HG03469 (cell line): Measurements from ENCODE around the gene ANKS1A.
"Not testable (repeated sequence)": the region's sequence is repeated elsewhere in the genome, so short reads cannot be mapped to it uniquely, and the experiment has no call there.

Experiments
- ATAC-seq: cut with Tn5 transposase; IDR thresholded peaks from one replicate; pipeline ENCODE4 v1.9.1; 2021; ENCODE audit warnings: mild to moderate bottlenecking, moderate library complexity, moderate number of reproducible peaks; ENCODE audit not compliant: unreplicated experiment

Gene ANKS1A, protein sequence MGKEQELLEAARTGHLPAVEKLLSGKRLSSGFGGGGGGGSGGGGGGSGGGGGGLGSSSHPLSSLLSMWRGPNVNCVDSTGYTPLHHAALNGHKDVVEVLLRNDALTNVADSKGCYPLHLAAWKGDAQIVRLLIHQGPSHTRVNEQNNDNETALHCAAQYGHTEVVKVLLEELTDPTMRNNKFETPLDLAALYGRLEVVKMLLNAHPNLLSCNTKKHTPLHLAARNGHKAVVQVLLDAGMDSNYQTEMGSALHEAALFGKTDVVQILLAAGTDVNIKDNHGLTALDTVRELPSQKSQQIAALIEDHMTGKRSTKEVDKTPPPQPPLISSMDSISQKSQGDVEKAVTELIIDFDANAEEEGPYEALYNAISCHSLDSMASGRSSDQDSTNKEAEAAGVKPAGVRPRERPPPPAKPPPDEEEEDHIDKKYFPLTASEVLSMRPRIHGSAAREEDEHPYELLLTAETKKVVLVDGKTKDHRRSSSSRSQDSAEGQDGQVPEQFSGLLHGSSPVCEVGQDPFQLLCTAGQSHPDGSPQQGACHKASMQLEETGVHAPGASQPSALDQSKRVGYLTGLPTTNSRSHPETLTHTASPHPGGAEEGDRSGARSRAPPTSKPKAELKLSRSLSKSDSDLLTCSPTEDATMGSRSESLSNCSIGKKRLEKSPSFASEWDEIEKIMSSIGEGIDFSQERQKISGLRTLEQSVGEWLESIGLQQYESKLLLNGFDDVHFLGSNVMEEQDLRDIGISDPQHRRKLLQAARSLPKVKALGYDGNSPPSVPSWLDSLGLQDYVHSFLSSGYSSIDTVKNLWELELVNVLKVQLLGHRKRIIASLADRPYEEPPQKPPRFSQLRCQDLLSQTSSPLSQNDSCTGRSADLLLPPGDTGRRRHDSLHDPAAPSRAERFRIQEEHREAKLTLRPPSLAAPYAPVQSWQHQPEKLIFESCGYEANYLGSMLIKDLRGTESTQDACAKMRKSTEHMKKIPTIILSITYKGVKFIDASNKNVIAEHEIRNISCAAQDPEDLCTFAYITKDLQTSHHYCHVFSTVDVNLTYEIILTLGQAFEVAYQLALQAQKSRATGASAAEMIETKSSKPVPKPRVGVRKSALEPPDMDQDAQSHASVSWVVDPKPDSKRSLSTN

GRCh38 chr6:34888874-34889555, at the start of gene ANKS1A:
ANKS1A (plus strand) TSS chr6:34889255; CDS start chr6:34889403, 148 bp downstream.
- ATAC-seq: no peak

DNA sequence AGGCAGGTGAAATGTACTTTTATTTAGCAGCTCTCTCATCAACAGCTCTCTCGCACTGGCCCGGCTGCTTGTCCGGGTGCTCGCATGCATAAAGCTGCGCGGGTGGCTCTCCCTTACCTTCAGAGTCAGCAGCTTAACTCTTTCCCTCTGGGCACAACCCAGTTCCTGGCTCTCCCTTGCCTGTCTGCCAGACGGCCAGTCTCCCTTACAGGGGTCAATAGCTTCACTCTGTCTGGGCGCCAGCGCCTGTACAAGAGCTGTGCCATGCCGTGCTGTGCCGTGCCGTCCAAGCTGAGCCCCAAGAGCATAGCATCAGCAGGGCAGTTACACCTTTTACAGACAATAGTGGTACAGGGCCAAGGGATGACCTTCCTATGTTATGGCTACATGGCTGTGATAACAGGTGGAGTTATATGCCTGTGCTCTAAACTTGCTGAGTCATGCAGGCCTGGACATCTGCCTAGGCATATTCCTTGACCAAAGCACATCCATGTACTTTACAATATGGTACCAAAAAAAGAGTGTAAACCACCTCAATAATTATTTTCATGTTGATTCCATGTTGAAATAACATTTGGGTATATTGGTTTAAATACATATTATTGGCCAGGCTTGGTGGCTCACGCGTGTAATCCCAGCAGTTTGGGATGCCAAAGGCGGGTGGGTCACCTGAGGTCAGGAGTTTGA, 49.2 kb upstream of the ANKS1A start:
- ATAC-seq: no peak

DNA sequence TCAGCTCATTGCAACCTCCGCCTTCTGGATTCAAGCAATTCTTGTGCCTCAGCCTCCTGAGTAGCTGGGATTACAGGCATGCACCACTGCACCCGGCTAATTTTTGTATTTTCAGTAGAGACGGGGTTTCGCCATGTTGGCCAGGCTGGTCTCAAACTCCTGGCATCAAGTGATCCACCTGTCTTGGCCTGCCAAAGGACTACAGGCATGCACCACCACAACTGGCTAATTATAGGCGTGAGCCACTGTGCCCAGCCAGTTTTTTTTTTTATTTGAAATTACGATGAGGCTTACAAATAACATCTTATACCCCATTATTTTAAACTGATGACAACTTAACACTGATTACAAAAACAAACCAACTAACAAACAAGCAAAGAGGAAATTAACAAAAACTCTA, 40.0 kb upstream of the ANKS1A start:
- not testable (repeated sequence) for ATAC-seq

DNA sequence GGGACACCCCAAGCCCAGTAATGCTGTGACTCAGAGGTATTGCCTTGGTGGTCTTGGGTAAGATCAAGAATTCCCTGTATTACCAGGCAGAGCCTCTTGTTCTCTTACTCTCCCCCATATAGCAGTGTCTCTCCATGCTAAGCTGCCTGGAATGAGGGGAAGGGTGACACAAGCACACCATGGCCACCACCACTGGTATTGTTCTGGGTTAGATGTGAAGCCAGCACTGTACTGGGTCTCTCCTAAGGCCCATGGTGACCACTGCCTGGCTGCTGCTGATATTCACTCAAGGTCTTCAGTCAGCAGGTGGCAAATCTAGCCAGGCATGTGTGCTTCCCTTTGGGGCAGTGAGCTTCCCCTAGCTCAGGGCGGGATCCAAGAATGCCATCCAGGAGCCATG, 37.7 kb upstream of the ANKS1A start:
- no peak for ATAC-seq

DNA sequence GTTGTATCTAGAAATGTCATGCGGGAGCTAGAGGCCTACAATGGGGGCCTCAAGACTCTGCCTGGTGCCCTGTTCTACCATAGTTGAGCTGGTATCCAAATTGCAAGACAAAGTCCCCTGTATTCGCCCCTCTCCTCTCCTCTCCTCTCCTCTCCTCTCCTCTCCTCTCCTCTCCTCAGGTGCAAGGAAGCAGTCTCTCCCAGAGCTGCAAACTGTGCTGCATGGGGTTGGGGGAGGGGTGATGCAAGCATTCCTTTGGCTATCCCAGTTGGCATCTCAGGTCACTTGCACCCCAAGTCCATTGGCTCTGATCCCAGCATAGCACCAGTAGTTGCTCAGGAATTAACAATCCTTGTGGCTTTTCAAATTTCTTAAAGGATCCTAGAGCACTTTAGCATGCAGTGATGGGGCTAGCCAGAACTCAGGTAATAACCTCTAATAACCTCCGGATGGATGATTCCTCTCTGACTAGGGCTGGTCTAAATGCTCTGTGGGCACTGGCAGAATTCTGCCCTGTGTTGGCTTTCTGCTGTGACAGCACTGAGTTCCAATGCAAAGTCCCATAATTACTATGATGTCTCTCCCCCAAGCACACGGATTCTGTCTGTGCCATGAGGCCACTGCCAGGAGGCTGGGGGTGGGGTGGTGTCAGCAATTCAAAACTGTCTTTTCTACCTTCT, 36.5 kb upstream of the ANKS1A start:
- ATAC-seq: no peak

DNA sequence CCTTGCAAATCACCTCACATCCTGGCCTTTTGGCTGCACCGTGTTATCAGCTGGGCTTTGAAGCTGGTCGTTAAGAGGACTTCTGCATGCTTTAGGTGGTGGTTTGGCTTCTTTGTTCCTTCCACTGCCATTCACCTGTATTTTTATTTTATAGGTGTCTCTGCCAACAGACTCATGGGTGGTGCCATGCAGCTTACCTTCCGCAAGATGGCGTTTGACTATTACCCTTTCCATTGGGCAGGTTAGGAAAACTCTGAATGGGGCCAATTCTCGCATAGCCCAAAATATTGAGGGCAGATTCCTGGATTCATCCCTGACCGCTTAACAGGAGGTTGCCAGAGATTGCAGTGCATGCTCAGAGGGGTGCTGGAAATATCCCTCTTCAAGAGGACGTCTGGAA, 33.6 kb upstream of the ANKS1A start:
- no peak for ATAC-seq

GRCh38 chr6:34858681-34859080, 30.4 kb upstream of the ANKS1A start:
- ATAC-seq: no peak

GRCh38 chr6:34859951-34860350, 29.1 kb upstream of the ANKS1A start:
- no peak for ATAC-seq

DNA sequence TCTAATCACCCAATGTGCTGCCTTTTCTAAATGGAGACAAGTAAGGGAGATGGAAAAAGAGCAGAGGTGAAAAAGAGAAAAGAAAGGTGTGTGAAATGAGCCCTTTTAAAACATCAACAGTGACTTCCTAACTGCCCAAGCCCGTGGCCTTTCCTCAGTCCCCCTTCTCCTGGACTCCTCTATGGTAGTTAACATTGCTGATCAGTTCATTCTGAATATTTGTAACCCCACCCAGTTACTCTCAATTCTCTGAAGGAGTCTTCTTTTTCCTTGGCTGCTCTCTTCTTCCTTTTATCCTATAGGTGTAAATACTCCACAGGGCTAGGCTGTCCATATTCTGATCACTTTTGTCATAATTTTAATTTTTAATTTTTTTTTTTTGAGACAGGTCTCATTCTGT, 28.3 kb upstream of the ANKS1A start:
- ATAC-seq: no peak

GRCh38 chr6:34864007-34864406, 25.0 kb upstream of the ANKS1A start:
- no peak for ATAC-seq

DNA sequence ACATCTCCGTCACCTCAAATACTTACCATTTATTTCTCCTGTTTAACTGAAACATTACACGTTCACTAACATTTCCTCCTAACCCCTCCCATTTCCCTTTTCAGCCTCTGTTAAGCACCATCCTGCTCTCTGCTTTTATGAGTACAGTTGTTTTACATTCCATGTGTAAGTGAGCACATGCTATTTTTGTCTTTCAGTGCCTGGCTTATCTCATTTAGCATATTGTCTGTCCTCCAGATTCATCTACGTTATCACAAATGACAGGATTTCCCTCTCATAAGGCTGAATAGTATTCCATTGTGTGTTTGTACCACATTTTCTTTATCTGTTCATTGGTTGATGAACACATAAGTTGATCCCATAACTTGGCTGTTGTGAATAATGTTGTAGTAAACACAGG, 23.9 kb upstream of the ANKS1A start:
- ATAC-seq: no peak

- no peak for ATAC-seq
Measured at GRCh38 chr6:34866509-34866908, 22.5 kb upstream of the ANKS1A start.

- ATAC-seq: no peak
Measured at GRCh38 chr6:34867484-34867883, 21.6 kb upstream of the ANKS1A start.

DNA sequence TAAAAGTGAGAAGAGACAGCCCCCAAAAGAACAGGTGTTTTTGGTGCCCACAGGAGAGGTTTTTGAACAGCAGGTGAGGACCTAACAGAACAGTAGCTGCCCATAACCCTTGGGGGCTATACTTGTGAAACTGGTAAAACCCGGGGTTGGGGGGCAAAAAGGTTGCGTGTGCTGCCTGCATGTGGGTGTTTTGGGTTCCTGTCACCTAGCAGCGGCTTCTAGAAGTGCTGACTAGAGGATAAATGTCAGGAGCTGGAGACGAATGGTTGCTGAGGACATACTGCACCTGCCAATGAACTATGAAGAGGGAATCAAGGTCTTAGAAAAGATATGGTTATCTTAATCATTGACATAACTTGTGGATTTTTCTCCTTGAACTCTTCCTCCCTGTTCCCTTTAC, 17.2 kb upstream of the ANKS1A start:
- no peak for ATAC-seq

- ATAC-seq: no peak
Measured at GRCh38 chr6:34872332-34872731, 16.7 kb upstream of the ANKS1A start.

DNA sequence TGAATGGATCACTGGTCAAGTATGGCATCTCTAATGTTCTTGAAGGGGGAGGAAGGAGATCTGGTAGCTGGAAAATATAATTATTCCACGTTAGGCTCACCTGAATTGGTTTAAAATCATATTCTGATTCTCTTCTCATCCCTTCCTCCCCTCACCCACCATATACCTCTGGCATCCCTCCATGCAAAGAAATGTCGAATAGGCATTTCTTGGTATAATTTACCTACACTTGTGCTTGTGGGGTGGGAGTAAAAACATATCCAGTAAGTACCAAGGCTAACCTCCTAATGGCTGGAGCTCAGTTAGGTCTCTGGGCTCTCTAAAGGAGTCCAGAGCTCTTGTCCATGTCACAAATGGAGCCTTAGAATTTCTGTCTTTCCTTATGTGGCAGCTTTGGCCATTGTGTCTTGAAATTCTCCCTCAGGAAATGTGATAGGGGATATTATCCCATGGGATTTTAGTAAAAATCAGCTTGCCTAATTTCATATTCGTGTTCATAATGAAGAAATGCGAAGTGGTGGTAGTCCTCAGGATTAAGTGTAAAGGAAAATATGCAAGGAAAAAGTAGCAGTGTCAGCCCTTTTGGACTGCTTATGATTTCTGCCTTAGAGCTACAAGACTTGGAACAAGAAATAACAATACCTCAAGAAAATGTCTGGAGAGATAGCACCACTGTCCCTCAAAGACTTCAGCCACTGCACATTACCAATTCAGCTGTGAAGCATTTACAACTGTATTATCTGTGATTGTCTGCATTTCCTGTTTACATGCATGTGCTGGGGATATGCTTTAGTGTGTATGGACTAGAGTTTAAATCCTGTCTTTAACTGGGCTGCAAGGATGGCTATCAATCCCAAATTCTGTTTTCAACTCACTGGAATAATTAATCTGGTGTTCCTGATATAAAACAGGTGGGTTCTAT, 13.5 kb upstream of the ANKS1A start:
- no peak for ATAC-seq

GRCh38 chr6:34876472-34876871, 12.6 kb upstream of the ANKS1A start:
- no peak for ATAC-seq

- no peak for ATAC-seq
Measured at GRCh38 chr6:34877259-34877658, 11.8 kb upstream of the ANKS1A start.
